H1 (cell line): ENCODE data around the gene OR2T12. TPM values are rescaled to one million over a fixed set of nuclear protein-coding genes. Genes with fewer than 3 reads are reported as not detected.

ENCODE experiments used
- CTCF ChIA-PET: fragments of 300-600 bp; sonication (Branson Sonifier 250); formaldehyde crosslinking; loops from one replicate; lab custom pipeline; 2021; ENCODE audit not compliant: partially characterized antibody; lab: Charles Lee
- POLR2A ChIA-PET: fragments of 300-600 bp; sonication (Branson Sonifier 250); formaldehyde crosslinking; loops from one replicate; lab custom pipeline; 2021; ENCODE audit warnings: inconsistent platforms; ENCODE audit not compliant: partially characterized antibody; lab: Charles Lee
- DNase-seq, 2 experiments: peaks; one replicate each; pipeline versions ENCODE4 v3.0.0 to v3.0.0-alpha.2; 2010 to 2022; ENCODE audit warnings: low spot score in 2 of 2, low read depth in 1 of 2, mixed read lengths in 1 of 2
- FAIRE-seq: peaks from 2 replicates; lab custom pipeline; 2011; peaks lifted over from hg19 to GRCh38; lab: Jason Lieb, UNC
- H2AFZ ChIP-seq: 2 replicates; pipeline ENCODE4 v1.8.1; 2012; ENCODE audit warnings: low read length, inconsistent platforms
- H2AK5ac ChIP-seq: 2 replicates; pipeline ENCODE4 v1.6.1; 2013; ENCODE audit warnings: low read depth, low read length
- H2BK120ac ChIP-seq: replicated peaks from 2 replicates; pipeline ENCODE3; 2013; ENCODE audit warnings: low read depth, low read length, inconsistent platforms
- H2BK12ac ChIP-seq: 2 replicates; pipeline ENCODE4 v1.6.1; 2013; ENCODE audit warnings: low read depth, low read length
- H2BK15ac ChIP-seq: 2 replicates; pipeline ENCODE4 v1.6.1; 2013; ENCODE audit warnings: low read length
- H2BK20ac ChIP-seq: 2 replicates; pipeline ENCODE4 v1.6.1; 2013; ENCODE audit warnings: low read length
- H2BK5ac ChIP-seq: 2 replicates; pipeline ENCODE4 v1.6.1; 2013; ENCODE audit warnings: low read depth, low read length
- H3K14ac ChIP-seq: 2 replicates; pipeline ENCODE4 v1.6.1; 2013; ENCODE audit warnings: inconsistent platforms; ENCODE audit not compliant: insufficient read length
- H3K18ac ChIP-seq: 2 replicates; pipeline ENCODE4 v1.6.1; 2013; ENCODE audit warnings: low read length; ENCODE audit errors: extremely low read depth
- H3K23ac ChIP-seq: 2 replicates; pipeline ENCODE4 v1.6.1; 2013; ENCODE audit warnings: inconsistent platforms; ENCODE audit not compliant: insufficient read length
- H3K23me2 ChIP-seq: 2 replicates; pipeline ENCODE4 v1.6.1; 2013; ENCODE audit warnings: low read depth, low read length
- H3K27ac ChIP-seq: 2 replicates; pipeline ENCODE4 v1.6.1; 2011; ENCODE audit warnings: low read depth, low read length, inconsistent platforms
- H3K27me3 ChIP-seq, 4 experiments: replicated peaks in 1 of 4; 1 replicate in 1 of 4; 2 replicates in 3 of 4; pipeline versions ENCODE4 v1.6.1 to v1.8.1; 2011 to 2013; ENCODE audit warnings: low read length in 3 of 4, mild to moderate bottlenecking in 3 of 4, inconsistent platforms in 2 of 4, mixed read lengths in 2 of 4, moderate library complexity in 1 of 4; ENCODE audit not compliant: control insufficient read depth in 3 of 4, insufficient read depth in 3 of 4; ENCODE audit errors: extremely low read depth in 1 of 4
- H3K36me3 ChIP-seq, 4 experiments: 2 replicates each; pipeline versions ENCODE4 v1.6.1 to v1.8.1; 2011 to 2013; ENCODE audit warnings: mild to moderate bottlenecking in 4 of 4, low read length in 3 of 4, moderate library complexity in 2 of 4, control low read depth in 1 of 4, inconsistent platforms in 1 of 4; ENCODE audit not compliant: insufficient read depth in 4 of 4, control insufficient read depth in 2 of 4
- H3K4ac ChIP-seq: replicated peaks from 2 replicates; pipeline ENCODE3; 2013; ENCODE audit warnings: low read length, low read depth, mixed read lengths, inconsistent platforms; ENCODE audit not compliant: insufficient read length
- H3K4me1 ChIP-seq, 4 experiments: replicated peaks in 1 of 4; 1 replicate in 1 of 4; 2 replicates in 3 of 4; pipeline versions ENCODE4 v1.6.1 to v1.8.1; 2011 to 2013; ENCODE audit warnings: low read length in 3 of 4, inconsistent platforms in 2 of 4, mixed read lengths in 1 of 4; ENCODE audit not compliant: insufficient read depth in 4 of 4, control insufficient read depth in 3 of 4
- H3K4me2 ChIP-seq, 2 experiments: 2 replicates each; pipeline versions ENCODE4 v1.6.1 to v1.8.1; 2011 to 2013; ENCODE audit warnings: low read depth in 2 of 2, low read length in 2 of 2, control low read depth in 1 of 2, inconsistent platforms in 1 of 2, mild to moderate bottlenecking in 1 of 2; ENCODE audit not compliant: insufficient read depth in 1 of 2
- H3K4me3 ChIP-seq, 4 experiments: fragments of 200-600, 300-600 bp in 1 of 4; sonication (generic), shearing (Covaris generic), sonication (Bioruptor Twin) in 1 of 4; 2 replicates each; pipeline versions ENCODE4 v1.5.1 to v1.8.1; 2011 to 2016; ENCODE audit warnings: low read length in 4 of 4, low read depth in 3 of 4, control low read depth in 2 of 4, inconsistent platforms in 2 of 4, mild to moderate bottlenecking in 2 of 4, mixed read lengths in 1 of 4, moderate library complexity in 1 of 4; ENCODE audit not compliant: insufficient read depth in 2 of 4; ENCODE audit errors: extremely low read depth in 1 of 4
- H3K56ac ChIP-seq: replicated peaks from 2 replicates; pipeline ENCODE3; 2013; ENCODE audit warnings: low read depth, mild to moderate bottlenecking, mixed read lengths, low read length, inconsistent platforms; ENCODE audit not compliant: insufficient read length
- H3K79me1 ChIP-seq: 2 replicates; pipeline ENCODE4 v1.6.1; 2013; ENCODE audit warnings: low read depth, low read length, control low read depth
- H3K79me2 ChIP-seq, 2 experiments: 2 replicates each; pipeline versions ENCODE4 v1.6.1 to v1.8.1; 2012 to 2013; ENCODE audit warnings: low read length in 2 of 2, mild to moderate bottlenecking in 2 of 2, inconsistent platforms in 1 of 2; ENCODE audit not compliant: insufficient read depth in 2 of 2, control insufficient read depth in 1 of 2
- H3K9ac ChIP-seq, 4 experiments: replicated peaks in 1 of 4; 1 replicate in 1 of 4; 2 replicates in 3 of 4; pipeline versions ENCODE4 v1.6.1 to v1.8.1; 2011 to 2013; ENCODE audit warnings: low read depth in 3 of 4, low read length in 3 of 4, control low read depth in 2 of 4, mild to moderate bottlenecking in 2 of 4, moderate library complexity in 2 of 4, inconsistent platforms in 1 of 4; ENCODE audit errors: extremely low read depth in 1 of 4
- H3K9me3 ChIP-seq, 2 experiments: 2 replicates each; pipeline versions ENCODE4 v1.6.1 to v1.8.1; 2012 to 2013; ENCODE audit warnings: mild to moderate bottlenecking in 2 of 2, moderate library complexity in 2 of 2, control low read depth in 1 of 2, inconsistent platforms in 1 of 2, low read depth in 1 of 2, low read length in 1 of 2, mixed read lengths in 1 of 2; ENCODE audit not compliant: insufficient read depth in 2 of 2
- H4K20me1 ChIP-seq, 2 experiments: replicated peaks in 1 of 2; 2 replicates each; pipeline versions ENCODE3 to v1.8.1; 2011 to 2013; ENCODE audit warnings: inconsistent platforms in 2 of 2, low read length in 2 of 2, mild to moderate bottlenecking in 1 of 2; ENCODE audit not compliant: insufficient read depth in 2 of 2, control insufficient read depth in 1 of 2
- H4K5ac ChIP-seq: 2 replicates; pipeline ENCODE4 v1.6.1; 2013; ENCODE audit warnings: low read length, low read depth, mixed read lengths, inconsistent platforms; ENCODE audit not compliant: insufficient read length
- H4K8ac ChIP-seq: 2 replicates; pipeline ENCODE4 v1.8.0; 2013; ENCODE audit warnings: mild to moderate bottlenecking, moderate library complexity, low read length, inconsistent platforms; ENCODE audit not compliant: insufficient read depth; ENCODE audit errors: extremely low read depth
- H4K91ac ChIP-seq: replicated peaks from 2 replicates; pipeline ENCODE3; 2013; ENCODE audit warnings: low read length, mixed read lengths, inconsistent platforms; ENCODE audit not compliant: insufficient read length
- WGBS, 2 experiments: shearing (Covaris generic) in 1 of 2; methylation state at CpG; one replicate each; pipeline versions ENCODE4 v1.1.6 to v1.1.7; 2013 to 2015; ENCODE audit warnings: low lambda C conversion rate in 2 of 2, mixed read lengths in 2 of 2, inconsistent platforms in 1 of 2, low coverage in 1 of 2, missing lambda C conversion rate in 1 of 2; ENCODE audit not compliant: insufficient replicate concordance in 2 of 2, insufficient coverage in 1 of 2, insufficient read length in 1 of 2; ENCODE audit errors: extremely low coverage in 1 of 2, missing lambda C conversion rate in 1 of 2; 5-methylcytosine and 5-hydroxymethylcytosine counted together
- polyA plus RNA-seq, 7 experiments: library from polyadenylated mRNA; depleted of rRNA in 3 of 7; stranded (reverse) in 5 of 7; unstranded in 2 of 7; fragments of >200 nt in 5 of 7; fragments of 200-250 nt in 2 of 7; gene quantifications; 1 replicate in 5 of 7; 2 replicates in 1 of 7; 4 replicates in 1 of 7; pipeline versions ENCODE4 v1.2.1 to v1.2.3, GENCODE V29; 2011 to 2013; ENCODE audit warnings: missing spikeins in 2 of 7, mixed read lengths in 2 of 7
- total RNA-seq: library from RNA; stranded (reverse); fragmentation: NEBNext Ultra II Directional; extraction: Animal tissue kit (Norgen Biotek cat#: 25700); gene quantifications from 2 replicates; pipeline ENCODE4 v1.2.1, GENCODE V29; 2021
- TF ChIP-seq, protein P1 (sequence below): fragments of 300-600 bp; sonication (generic); IDR thresholded peaks from 2 replicates; pipeline ENCODE4 v1.7.1; 2012; ENCODE audit warnings: low read length, moderate library complexity, mild to moderate bottlenecking, inconsistent platforms; ENCODE audit not compliant: insufficient replicate concordance

OR2T12 gene
- total and polyA plus RNA-seq, 2 of the 8 experiments (the other 6 are each of a cell fraction or from before 2014, with no cell fraction given) = not detected

DNA sequence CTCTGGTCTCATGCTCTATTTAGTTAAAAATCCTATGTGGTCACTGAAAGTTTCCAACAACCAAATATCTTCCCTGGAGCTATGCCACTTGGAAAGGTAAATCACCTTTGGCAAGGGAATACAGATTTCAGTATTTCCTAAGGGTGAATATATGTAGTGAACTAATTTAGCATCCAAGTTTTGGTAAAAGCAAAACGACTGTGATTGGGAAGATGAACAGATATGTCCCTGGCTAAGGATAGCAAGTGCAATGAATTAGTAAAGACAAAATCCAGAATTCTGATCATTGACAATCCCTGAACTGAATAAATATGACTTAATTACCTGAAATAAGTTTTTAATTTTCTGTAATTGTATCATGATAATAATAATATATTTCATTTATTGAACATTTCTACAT, 25.3 kb downstream of the OR2T12 start, which contains the start of gene OR2T33:
TSS of gene OR2T33 (minus strand) at position 101 of the 400 bp plus-strand sequence. CDS start 4,162 bp downstream, outside the sequence.
- WGBS, 2 experiments = 40% methylated on average over 1 of the region's 1 CpG; no CpG with 5 or more reads in 1 of the 2 experiments
- no peak for FAIRE-seq
- H4K5ac ChIP-seq = no peak within 1 kb of the TSS
- TF ChIP-seq, protein P1, sequence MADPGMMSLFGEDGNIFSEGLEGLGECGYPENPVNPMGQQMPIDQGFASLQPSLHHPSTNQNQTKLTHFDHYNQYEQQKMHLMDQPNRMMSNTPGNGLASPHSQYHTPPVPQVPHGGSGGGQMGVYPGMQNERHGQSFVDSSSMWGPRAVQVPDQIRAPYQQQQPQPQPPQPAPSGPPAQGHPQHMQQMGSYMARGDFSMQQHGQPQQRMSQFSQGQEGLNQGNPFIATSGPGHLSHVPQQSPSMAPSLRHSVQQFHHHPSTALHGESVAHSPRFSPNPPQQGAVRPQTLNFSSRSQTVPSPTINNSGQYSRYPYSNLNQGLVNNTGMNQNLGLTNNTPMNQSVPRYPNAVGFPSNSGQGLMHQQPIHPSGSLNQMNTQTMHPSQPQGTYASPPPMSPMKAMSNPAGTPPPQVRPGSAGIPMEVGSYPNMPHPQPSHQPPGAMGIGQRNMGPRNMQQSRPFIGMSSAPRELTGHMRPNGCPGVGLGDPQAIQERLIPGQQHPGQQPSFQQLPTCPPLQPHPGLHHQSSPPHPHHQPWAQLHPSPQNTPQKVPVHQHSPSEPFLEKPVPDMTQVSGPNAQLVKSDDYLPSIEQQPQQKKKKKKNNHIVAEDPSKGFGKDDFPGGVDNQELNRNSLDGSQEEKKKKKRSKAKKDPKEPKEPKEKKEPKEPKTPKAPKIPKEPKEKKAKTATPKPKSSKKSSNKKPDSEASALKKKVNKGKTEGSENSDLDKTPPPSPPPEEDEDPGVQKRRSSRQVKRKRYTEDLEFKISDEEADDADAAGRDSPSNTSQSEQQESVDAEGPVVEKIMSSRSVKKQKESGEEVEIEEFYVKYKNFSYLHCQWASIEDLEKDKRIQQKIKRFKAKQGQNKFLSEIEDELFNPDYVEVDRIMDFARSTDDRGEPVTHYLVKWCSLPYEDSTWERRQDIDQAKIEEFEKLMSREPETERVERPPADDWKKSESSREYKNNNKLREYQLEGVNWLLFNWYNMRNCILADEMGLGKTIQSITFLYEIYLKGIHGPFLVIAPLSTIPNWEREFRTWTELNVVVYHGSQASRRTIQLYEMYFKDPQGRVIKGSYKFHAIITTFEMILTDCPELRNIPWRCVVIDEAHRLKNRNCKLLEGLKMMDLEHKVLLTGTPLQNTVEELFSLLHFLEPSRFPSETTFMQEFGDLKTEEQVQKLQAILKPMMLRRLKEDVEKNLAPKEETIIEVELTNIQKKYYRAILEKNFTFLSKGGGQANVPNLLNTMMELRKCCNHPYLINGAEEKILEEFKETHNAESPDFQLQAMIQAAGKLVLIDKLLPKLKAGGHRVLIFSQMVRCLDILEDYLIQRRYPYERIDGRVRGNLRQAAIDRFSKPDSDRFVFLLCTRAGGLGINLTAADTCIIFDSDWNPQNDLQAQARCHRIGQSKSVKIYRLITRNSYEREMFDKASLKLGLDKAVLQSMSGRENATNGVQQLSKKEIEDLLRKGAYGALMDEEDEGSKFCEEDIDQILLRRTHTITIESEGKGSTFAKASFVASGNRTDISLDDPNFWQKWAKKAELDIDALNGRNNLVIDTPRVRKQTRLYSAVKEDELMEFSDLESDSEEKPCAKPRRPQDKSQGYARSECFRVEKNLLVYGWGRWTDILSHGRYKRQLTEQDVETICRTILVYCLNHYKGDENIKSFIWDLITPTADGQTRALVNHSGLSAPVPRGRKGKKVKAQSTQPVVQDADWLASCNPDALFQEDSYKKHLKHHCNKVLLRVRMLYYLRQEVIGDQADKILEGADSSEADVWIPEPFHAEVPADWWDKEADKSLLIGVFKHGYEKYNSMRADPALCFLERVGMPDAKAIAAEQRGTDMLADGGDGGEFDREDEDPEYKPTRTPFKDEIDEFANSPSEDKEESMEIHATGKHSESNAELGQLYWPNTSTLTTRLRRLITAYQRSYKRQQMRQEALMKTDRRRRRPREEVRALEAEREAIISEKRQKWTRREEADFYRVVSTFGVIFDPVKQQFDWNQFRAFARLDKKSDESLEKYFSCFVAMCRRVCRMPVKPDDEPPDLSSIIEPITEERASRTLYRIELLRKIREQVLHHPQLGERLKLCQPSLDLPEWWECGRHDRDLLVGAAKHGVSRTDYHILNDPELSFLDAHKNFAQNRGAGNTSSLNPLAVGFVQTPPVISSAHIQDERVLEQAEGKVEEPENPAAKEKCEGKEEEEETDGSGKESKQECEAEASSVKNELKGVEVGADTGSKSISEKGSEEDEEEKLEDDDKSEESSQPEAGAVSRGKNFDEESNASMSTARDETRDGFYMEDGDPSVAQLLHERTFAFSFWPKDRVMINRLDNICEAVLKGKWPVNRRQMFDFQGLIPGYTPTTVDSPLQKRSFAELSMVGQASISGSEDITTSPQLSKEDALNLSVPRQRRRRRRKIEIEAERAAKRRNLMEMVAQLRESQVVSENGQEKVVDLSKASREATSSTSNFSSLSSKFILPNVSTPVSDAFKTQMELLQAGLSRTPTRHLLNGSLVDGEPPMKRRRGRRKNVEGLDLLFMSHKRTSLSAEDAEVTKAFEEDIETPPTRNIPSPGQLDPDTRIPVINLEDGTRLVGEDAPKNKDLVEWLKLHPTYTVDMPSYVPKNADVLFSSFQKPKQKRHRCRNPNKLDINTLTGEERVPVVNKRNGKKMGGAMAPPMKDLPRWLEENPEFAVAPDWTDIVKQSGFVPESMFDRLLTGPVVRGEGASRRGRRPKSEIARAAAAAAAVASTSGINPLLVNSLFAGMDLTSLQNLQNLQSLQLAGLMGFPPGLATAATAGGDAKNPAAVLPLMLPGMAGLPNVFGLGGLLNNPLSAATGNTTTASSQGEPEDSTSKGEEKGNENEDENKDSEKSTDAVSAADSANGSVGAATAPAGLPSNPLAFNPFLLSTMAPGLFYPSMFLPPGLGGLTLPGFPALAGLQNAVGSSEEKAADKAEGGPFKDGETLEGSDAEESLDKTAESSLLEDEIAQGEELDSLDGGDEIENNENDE = no peak

More for the DNA sequence above, 25.3 kb downstream of the OR2T12 start, which contains the start of gene OR2T33:
- H3K9ac ChIP-seq = no peak within 1 kb of the TSS
- no peak within 1 kb of the TSS for H3K56ac ChIP-seq
- H3K36me3 ChIP-seq = no peaks in the 10 kb centered on the region
- no peak within 1 kb of the TSS for H3K4me3 ChIP-seq
- H4K8ac ChIP-seq = no peak within 1 kb of the TSS
- no peak for DNase-seq
- no peak within 1 kb of the TSS for H3K27ac ChIP-seq
- H4K91ac ChIP-seq = no peak within 1 kb of the TSS
- no peak within 1 kb of the TSS for H3K4me2 ChIP-seq
- H4K20me1 ChIP-seq = no peaks in the 10 kb centered on the region
- no peaks in the 10 kb centered on the region for H3K79me1 ChIP-seq
- no peaks in the 10 kb centered on the region for H3K27me3 ChIP-seq
- no peak within 1 kb of the TSS for H2BK12ac ChIP-seq
- peaks cover 58 to 61% of the 10 kb centered on the region in 2 experiments for H3K9me3 ChIP-seq
- POLR2A ChIA-PET = no interaction called here
- H2BK20ac ChIP-seq = no peak within 1 kb of the TSS
- H3K18ac ChIP-seq = no peak within 1 kb of the TSS
- no peak within 1 kb of the TSS for H2BK5ac ChIP-seq
- H3K23me2 ChIP-seq = no peaks in the 10 kb centered on the region
- H3K4me1 ChIP-seq = no peaks in the 10 kb centered on the region
- H2BK15ac ChIP-seq = no peak within 1 kb of the TSS
- H2BK120ac ChIP-seq = no peak within 1 kb of the TSS
- no peak within 1 kb of the TSS for H3K23ac ChIP-seq
- no peak within 1 kb of the TSS for H3K14ac ChIP-seq
- H3K79me2 ChIP-seq = no peaks in the 10 kb centered on the region
- no peak within 1 kb of the TSS for H3K4ac ChIP-seq
- no peak within 1 kb of the TSS for H2AK5ac ChIP-seq
- H2AFZ ChIP-seq = no peak within 1 kb of the TSS
- CTCF ChIA-PET = no interaction called here
